GM19023 (cell line): Measurements from ENCODE around the gene FUBP3.
A peak's percentile ranks its signal among the peaks of the same experiment; 100 is the strongest.

Source experiments
- ATAC-seq: cut with Tn5 transposase; IDR thresholded peaks from one replicate; pipeline ENCODE4 v1.9.1; 2021; ENCODE audit warnings: mild to moderate bottlenecking, moderate library complexity; ENCODE audit not compliant: unreplicated experiment

The FUBP3 gene

GRCh38 chr9:130578865-130579737 is at the start of gene FUBP3:
Gene FUBP3, plus strand, starts transcription at chr9:130579577. Its CDS starts 104 bp downstream, at chr9:130579681.
- ATAC-seq, result peak; percentile 92

DNA sequence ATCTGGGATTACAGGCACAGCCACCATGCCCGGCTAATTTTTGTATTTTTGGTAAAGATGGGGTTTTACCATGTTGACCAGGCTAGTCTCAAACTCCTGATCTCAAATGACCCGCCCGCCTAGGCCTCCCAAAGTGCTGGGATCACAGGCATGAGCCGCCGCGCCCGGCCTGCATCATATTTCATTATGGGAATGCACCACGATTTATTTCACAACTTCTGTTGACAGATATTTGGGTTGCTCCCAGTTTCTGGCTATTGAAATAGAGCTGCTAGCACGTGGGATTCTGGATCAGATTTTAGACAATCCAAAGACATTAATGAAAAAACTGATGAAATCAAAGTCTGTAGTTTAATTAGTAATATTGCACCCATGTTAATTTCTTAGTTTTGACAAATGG is 48.4 kb upstream of the FUBP3 start:
- ATAC-seq, result no peak

- ATAC-seq, result no peak
These were observed 47.7 kb upstream of the FUBP3 start for GRCh38 chr9:130531670-130532069.

DNA sequence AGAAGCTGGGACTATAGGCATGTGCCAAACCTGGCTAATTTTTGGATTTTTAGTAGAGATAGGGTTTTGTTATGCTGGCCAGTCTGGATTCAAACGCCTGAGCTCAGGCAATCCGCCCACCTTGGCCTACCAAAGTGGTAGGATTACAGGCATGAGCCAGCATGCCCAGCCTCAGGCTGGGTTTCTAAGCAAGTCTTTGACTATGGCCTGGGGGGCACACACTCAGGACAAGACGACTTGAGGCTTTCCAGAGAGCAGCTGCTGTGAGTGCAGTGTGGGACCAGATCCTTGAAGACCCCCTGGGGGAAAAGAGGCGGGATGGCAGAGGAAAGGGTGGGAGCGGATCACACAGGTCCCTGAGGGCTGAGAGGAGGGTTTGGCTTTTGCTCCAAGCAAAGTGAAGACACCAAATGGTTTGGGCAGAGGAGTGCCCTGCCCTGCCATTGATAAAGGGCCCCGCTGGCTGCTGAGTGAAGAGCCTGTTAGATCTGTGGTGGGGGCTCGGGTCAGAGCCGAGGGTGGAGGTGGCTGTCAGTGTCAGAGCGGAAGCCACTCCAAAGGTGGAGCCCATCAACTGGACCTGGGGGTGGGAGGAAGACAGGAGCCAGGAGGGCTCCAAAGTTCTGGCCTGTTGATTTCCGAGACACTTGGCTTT is 46.8 kb upstream of the FUBP3 start:
- ATAC-seq, result no peak

DNA sequence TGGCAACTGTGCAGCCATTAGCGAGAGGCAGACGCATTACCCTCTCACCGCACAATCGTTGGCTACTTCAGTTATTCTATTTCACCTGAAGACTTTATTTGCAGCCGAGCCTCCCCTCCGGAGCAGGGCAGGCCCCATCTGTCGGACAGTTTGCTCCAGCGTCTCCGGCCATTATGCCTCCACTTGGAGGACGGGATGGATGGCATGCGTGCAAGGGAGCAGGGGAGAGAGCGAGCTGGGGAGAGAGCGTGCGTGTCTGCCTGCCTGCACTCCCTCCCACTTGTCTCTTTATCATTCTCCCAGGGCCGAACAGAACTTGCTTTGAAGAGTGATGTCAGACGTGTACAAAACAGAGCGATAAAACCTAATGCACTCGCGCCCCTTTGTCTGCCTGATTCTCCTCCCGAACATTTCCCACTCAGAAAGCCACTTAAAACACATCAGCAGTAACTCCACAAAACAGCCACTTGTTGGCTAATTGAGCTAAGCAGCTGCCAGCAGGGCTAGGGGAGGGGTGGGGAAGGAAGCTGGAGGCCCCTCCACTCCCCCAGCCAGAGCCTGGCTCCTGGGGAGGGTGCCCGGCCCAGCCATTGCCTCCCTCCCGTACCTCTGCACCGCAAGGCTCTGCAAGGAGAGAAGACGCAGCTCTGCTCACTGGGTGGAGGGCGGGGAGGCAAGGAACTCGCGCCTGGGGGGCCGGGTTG is 43.4 kb upstream of the FUBP3 start:
- ATAC-seq, result no peak

DNA sequence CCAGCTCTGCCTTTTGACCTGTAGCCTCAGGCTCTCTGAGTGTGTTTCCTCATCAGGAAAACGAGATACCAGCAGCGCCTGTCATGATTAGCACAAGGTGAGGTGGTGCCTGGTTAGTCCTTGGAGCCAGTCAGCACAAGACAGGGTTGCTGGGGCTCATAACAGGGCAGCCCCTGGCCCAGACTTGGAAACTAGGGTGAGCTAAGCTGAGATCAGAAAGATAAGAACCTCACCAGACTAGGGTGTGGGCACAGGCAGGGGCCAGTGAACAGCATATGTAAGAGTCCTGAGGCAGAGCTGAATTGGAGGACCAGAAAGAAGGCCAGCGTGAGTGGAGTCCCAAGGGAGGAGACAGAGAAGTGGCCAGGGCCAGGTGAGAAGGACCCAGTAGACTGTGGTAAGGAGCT is 42.7 kb upstream of the FUBP3 start:
- ATAC-seq, result no peak

DNA sequence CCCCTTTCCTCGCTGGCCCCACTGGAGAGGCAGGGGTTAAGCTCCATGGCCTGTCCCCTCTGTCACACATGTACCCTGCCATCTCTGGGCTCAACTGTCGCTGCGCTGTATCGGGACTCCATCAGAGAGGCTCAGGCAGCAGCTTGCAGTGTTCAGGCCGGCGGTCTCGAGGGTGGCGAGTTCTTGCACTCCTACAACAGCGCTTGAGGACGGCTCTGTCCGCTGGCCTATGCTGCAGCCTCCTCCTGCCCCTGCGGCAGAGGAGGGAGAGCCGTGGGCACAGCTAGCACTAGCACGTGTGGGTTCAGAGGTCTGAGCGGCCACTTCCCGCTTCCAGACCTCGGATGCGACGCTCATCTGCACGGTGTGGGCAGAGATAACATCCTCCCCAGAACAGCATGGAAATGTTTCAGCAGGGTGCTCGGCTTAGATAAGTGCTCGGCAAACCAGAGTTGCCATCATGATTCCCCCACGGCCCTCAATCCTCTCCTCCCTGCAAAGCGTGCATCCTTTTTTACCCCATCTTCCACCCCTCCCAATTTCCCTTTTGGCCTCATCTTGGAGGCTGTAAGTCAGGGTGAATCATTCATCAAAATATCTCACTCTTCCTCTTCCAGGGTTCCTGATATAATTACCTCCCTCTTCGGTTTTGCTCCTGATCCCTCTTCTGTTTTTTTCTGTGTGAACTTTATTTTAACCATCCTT is 41.9 kb upstream of the FUBP3 start:
- no peak for ATAC-seq

DNA sequence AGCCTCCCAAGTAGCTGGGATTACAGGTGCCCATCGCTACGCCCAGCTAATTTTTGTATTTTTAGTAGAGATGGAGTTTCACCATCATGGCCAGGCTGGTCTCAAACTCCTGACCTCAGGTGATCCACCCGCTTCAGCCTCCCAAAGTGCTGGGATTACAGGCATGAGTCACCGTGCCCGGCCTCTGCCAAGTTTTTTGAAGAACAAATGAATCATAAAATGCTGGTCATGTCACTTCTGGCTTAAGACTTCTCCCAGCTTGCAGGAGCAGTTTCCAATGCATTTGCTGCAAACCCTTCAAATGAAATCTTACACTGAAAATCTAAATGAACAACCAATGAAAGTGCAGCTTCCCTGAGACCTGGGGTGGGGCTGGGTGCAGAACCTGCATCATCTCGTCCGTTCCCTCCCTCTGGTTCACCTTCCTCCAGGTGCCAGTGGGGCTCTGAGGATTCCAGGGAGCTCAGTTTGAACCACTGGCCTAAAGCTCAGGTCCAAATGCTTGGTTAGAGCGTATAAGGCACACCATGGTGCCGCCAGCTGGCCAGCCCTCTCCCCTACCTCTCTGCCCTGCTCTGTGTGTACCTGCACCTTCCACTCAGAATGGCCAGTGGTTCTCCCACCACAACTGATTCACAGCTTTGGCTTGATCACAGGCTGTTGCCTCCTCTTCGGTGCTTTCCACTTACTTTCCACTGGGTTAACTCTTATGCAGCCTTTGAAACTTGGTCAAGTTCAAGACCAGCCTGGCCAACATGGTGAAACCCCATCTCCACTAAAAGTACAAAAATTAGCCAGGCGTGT is 39.8 kb upstream of the FUBP3 start:
- ATAC-seq, result no peak

DNA sequence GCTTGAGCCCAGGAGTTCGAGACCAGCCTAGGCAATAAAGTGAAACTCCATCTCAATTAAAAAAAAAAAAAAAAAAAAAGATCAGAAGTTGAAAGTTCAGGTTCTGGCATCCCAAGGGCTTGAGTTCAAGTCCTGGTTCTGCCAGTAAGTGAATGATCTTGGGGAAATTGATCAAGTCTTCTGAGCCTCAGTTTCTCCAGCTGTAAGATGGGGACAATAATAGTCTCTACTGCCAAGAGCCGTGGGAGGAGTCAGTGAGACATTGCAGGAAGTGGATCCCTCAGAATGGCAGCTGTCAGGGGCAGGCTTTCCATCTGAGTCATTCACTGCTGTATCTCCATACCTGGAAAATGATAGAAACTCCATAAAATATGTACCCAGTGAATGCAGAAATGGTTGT is 37.8 kb upstream of the FUBP3 start:
- no peak for ATAC-seq

DNA sequence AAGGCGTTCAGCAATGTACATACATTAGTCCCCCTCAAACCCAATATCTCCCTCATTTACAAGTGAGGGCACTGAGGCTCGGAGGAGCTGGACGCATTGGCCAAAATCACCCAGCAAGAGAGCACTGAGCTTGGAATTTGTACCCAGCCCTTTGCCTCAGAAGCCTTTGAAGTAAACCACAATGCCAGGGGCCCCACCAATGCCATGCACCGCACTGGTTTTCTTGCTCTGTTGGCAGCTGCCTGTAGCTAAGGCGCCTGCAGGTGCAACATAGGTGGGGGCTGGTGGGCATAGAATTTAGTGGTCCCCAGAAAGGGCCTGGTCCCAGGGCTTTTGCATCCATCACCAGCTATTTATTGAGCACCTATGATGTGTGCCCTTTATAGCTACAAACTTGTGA is 37.3 kb upstream of the FUBP3 start:
- no peak for ATAC-seq

DNA sequence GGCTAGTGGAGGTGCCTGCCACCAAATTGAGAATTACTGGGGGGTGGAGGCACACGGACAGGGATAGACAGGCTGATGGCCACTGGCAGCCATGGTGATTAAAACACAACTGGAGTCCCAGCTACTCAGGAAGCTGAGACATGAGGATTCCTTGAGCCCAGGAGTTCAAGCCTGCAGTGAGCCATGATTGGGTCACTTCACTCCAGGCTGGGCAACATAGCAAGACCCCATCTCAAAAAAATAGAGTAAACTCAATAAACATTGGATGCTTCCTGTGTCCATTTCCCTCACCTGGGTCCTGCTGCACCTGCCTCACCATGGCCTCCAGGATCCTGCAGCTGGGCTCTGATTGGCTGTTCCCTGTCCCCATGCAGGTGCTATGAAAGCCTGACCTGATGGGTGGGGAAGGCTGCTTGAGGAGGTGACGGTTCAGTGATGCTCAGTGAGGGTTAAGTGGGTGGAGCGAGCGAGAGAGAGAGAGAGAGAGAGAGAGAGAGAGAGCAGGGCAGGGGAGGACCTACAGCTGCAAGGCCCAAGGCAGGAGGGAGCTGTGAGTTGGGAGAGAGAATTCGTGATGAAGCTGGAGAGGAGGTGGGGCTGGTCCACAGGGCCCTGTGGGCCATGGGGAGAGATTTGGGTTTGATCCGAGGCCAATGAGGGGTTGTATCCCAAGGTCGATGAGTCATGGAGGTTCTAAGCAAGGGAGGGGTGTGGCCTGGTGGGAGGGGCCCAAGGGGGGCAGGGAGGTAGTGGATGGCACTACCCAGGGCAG is 36.7 kb upstream of the FUBP3 start:
- no peak for ATAC-seq

- no peak for ATAC-seq
These were observed 36.0 kb upstream of the FUBP3 start for GRCh38 chr9:130543368-130543767.

DNA sequence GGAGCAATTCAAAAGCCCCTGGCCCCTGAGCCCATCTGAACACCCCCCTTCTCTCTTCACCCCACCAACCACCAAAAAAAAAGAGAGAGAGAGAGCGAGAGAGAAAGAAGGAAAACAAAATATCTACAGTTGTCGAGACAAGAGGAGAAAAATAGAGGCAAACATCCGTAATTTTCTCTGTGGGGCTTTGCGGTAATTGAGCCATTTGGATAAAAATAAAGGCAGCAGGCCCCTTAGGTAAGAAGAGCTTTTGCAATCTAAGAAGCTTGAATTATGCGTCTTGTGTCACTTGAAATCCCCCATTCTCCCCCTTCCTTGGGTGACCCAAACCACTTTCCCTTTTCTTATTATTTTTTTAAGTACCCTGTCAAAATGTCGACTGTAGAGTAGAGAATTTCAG is 35.5 kb upstream of the FUBP3 start:
- ATAC-seq, result no peak

- ATAC-seq, result no peak
These were observed 35.0 kb upstream of the FUBP3 start for GRCh38 chr9:130544364-130544763.

- ATAC-seq, result no peak
These were observed 31.3 kb upstream of the FUBP3 start for GRCh38 chr9:130548103-130548502.

DNA sequence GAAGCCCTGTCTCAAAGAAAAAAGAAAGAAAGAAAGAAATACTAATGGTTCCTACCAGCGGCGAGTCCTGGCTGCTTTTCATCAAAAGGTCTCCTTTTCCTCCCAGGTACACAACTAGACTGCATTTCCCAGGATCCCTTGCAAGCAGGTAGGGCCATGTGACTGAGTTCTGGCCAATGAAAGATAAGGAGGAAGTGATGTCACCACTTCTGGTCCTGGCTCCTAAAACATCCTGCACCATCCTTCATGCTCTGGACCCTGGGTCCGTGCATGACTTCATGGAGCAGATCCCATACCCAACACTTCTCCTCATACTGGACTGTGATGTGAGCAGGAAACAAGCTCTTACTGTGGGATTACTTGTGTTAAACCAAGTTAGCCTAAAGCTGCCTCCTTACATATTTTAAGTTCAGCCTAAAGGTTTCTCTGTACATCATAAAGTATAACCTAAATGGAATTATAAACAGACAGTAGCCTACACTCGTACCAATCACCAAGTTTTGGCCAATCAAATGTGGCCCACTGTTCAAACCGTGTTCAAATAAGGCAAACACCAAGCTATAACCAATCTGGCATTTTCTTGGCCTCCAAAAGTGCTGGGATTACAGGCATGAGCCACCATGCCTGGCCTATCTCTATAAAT is 30.2 kb upstream of the FUBP3 start:
- ATAC-seq, result no peak

GRCh38 chr9:130554606-130555005 is 24.8 kb upstream of the FUBP3 start:
- no peak for ATAC-seq

DNA sequence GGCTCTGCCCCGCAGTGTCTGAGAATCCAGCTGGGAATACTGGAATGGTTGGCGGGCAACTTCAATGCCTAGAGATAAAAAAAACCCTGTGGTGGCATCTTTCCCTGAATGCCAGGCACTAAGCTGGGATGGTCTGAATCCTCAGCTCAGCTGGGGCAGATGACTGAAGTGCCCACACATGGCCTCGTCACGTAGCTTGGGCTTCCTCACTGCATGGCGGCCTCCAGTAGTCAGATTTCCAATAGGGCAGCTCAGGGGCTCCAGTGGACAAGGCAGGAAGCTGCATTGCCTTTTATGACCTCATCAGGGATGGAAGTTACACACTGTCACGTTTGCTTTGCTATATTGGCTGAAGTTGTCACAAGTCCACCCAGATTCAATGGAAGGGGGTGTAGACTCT is 24.3 kb upstream of the FUBP3 start:
- no peak for ATAC-seq

DNA sequence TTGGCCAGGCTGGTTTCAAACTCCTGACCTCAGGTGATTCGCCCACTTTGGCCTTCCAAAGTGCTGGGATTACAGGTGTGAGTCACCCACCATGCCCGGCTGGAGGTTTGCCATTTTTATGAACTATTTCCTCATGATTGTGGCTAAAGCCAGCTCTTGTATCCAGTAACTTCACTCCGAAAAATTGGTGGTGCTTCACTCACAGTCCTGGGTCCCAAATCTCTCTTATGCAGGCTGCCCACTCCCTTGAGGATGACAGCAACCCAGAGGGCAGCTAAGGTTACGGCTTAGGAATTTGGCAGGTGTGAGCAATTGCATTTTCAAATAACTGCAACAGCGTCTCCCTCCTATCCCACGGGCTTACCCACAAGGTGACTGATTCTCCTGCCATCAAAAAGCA is 23.4 kb upstream of the FUBP3 start:
- no peak for ATAC-seq
